ENCODE data around the gene SLC13A1.
"Not testable (repeated sequence)": the region's sequence is repeated elsewhere in the genome, so short reads cannot be mapped to it uniquely, and the experiment has no call there.

Gene SLC13A1

DNA sequence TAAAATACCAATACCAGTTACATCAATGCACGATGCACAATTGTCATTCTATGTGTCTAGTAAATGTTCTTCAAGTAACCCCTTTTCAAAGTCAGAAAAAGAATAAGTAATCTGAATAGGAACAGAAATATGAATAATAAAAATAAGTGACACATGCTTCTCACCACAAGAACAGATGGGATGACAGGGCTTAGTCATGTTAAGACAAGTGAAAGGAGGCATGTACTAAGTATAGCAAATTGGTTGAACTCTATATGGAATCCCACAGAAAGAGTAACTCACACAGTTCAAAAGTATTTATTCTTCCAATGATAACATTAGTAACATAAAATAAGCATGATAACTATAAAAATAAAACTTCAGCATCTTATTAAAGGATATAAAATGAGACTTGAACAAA, 103.3 kb downstream of the SLC13A1 start:
- Histone ChIP-seq H3K14ac (ENCODE audit: low read length) (no peak overlapping the region), H3K18ac (ENCODE audit: low read length) (no peak overlapping the region), H4K8ac (ENCODE audit: low read depth, low read length) (no peak overlapping the region), H2BK12ac (ENCODE audit: low read length) (no peak overlapping the region), H3K9me3 (replicated peaks in 1 of 2; ENCODE audit: control insufficient read depth in 2 of 2, insufficient read depth in 1 of 2, low read depth in 1 of 2, low read length in 2 of 2) (peaks cover 0 to 3% of the 10 kb centered on the region in 2 donors), H2AFZ (ENCODE audit: low read length) (no peak overlapping the region), H3K27me3 (ENCODE audit: control insufficient read depth in 3 of 3, insufficient read depth in 3 of 3, low read depth in 1 of 3, low read length in 3 of 3) (no peaks in the 10 kb centered on the region), H3K4me3 (ENCODE audit: low read length in 2 of 2) (no peak overlapping the region), H2BK15ac (ENCODE audit: low read length) (no peak overlapping the region), H3K36me3 (replicated peaks in 1 of 2; ENCODE audit: control insufficient read depth in 2 of 2, insufficient read depth in 2 of 2, low read length in 2 of 2) (no peaks in the 10 kb centered on the region), H3K23ac (ENCODE audit: low read depth, low read length, poor library complexity) (no peak overlapping the region), H3K9ac (ENCODE audit: low read depth, low read length, poor library complexity) (no peak overlapping the region), H3K4me2 (ENCODE audit: insufficient read depth, low read length, poor library complexity, severe bottlenecking) (no peak overlapping the region), H2BK120ac (ENCODE audit: low read depth, low read length) (no peak overlapping the region), H3K79me1 (ENCODE audit: low read depth, low read length) (no peaks in the 10 kb centered on the region), H4K91ac (ENCODE audit: low read depth, low read length, poor library complexity) (no peak overlapping the region), H3K4ac (ENCODE audit: low read length) (no peak overlapping the region), H2AK5ac (ENCODE audit: low read depth, low read length) (no peak overlapping the region), H2BK5ac (ENCODE audit: low read length) (no peak overlapping the region), H3K27ac (replicated peaks; ENCODE audit: low read length) (no peak overlapping the region), H3K4me1 (ENCODE audit: control insufficient read depth in 2 of 2, insufficient read depth in 1 of 2, low read depth in 1 of 2, low read length in 2 of 2) (no peaks in the 10 kb centered on the region)
- no peak for DNase-seq (ENCODE audit: low spot score)
- no CpG with 5 or more reads among the region's 1 CpG for WGBS, 2 donors (ENCODE audit: extremely low coverage in 2 of 2, insufficient read length in 2 of 2, insufficient replicate concordance in 1 of 2)

DNA sequence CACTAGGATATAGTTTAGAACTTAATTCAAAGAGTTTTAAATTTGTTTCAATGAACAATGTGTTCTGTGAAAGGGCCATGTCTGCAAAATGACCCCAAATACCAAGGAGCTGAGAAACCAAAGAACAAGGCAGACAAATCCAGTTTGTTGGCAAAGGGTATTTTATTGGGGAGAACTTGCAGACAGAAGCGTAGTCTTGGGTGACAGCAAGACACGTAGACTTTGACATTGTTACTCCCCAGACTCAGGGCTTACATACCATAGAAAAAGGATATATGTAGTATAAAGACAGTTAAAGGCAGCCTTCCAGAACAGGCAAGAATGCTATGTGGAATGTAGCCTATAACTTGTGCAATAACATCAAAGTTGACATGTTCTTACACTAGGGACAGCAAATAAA, 109.3 kb downstream of the SLC13A1 start:
- no peak overlapping the region for H2BK5ac ChIP-seq (ENCODE audit: low read length)
- no peaks in the 10 kb centered on the region for H3K27me3 ChIP-seq (ENCODE audit: control insufficient read depth in 3 of 3, insufficient read depth in 3 of 3, low read depth in 1 of 3, low read length in 3 of 3)
- no peak overlapping the region for H2BK12ac ChIP-seq (ENCODE audit: low read length)
- no peak overlapping the region for H3K9ac ChIP-seq (ENCODE audit: low read depth, low read length, poor library complexity)
- no peak overlapping the region for H3K4me2 ChIP-seq (ENCODE audit: insufficient read depth, low read length, poor library complexity, severe bottlenecking)
- H3K4ac ChIP-seq (ENCODE audit: low read length): no peak overlapping the region
- no peak overlapping the region for H3K14ac ChIP-seq (ENCODE audit: low read length)
- no peak for DNase-seq (ENCODE audit: low spot score)
- no peaks in the 10 kb centered on the region for H3K4me1 ChIP-seq (ENCODE audit: control insufficient read depth in 2 of 2, insufficient read depth in 1 of 2, low read depth in 1 of 2, low read length in 2 of 2)
- H3K36me3 ChIP-seq (replicated peaks in 1 of 2; ENCODE audit: control insufficient read depth in 2 of 2, insufficient read depth in 2 of 2, low read length in 2 of 2): no peaks in the 10 kb centered on the region
- H3K23ac ChIP-seq (ENCODE audit: low read depth, low read length, poor library complexity): no peak overlapping the region
- no peaks in the 10 kb centered on the region for H3K9me3 ChIP-seq (replicated peaks in 1 of 2; ENCODE audit: control insufficient read depth in 2 of 2, insufficient read depth in 1 of 2, low read depth in 1 of 2, low read length in 2 of 2)
- H4K8ac ChIP-seq (ENCODE audit: low read depth, low read length): no peak overlapping the region
- H2BK120ac ChIP-seq (ENCODE audit: low read depth, low read length): no peak overlapping the region
- no peak overlapping the region for H2AK5ac ChIP-seq (ENCODE audit: low read depth, low read length)
- WGBS, 2 donors (ENCODE audit: extremely low coverage in 2 of 2, insufficient read length in 2 of 2, insufficient replicate concordance in 1 of 2): no CpG with 5 or more reads among the region's 2 CpGs
- no peak overlapping the region for H3K27ac ChIP-seq (replicated peaks; ENCODE audit: low read length)
- H3K18ac ChIP-seq (ENCODE audit: low read length): no peak overlapping the region
- no peak overlapping the region for H4K91ac ChIP-seq (ENCODE audit: low read depth, low read length, poor library complexity)
- no peak overlapping the region for H3K4me3 ChIP-seq (ENCODE audit: low read length in 2 of 2)
- H3K79me1 ChIP-seq (ENCODE audit: low read depth, low read length): no peaks in the 10 kb centered on the region
- no peak overlapping the region for H2BK15ac ChIP-seq (ENCODE audit: low read length)
- H2AFZ ChIP-seq (ENCODE audit: low read length): no peak overlapping the region

DNA sequence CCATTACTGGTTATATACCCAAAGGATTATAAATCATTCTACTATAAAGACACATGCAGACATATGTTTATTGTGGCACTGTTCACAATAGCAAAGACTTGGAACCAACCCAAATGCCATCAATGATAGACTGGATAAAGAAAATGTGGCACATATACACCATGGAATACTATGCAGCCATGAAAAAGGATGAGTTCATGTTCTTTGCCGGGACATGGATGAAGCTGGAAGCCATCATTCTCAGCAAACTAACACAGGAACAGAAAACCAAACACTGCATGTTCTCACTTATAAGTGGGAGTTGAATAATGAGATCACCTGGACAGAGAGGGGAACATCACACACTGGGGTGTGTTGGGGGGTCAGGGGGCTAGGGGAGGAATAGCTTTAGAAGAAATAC, 112.9 kb downstream of the SLC13A1 start:
- H3K36me3 ChIP-seq (replicated peaks in 1 of 2; ENCODE audit: control insufficient read depth in 2 of 2, insufficient read depth in 2 of 2, low read length in 2 of 2); H3K4me1 ChIP-seq (ENCODE audit: control insufficient read depth in 2 of 2, insufficient read depth in 1 of 2, low read depth in 1 of 2, low read length in 2 of 2); H3K4ac ChIP-seq (ENCODE audit: low read length); H4K8ac ChIP-seq (ENCODE audit: low read depth, low read length); H2BK5ac ChIP-seq (ENCODE audit: low read length); H2BK12ac ChIP-seq (ENCODE audit: low read length); H3K27ac ChIP-seq (replicated peaks; ENCODE audit: low read length); H3K4me3 ChIP-seq (ENCODE audit: low read length in 2 of 2); H3K4me2 ChIP-seq (ENCODE audit: insufficient read depth, low read length, poor library complexity, severe bottlenecking); H2AK5ac ChIP-seq (ENCODE audit: low read depth, low read length); H3K18ac ChIP-seq (ENCODE audit: low read length); H3K9me3 ChIP-seq (replicated peaks in 1 of 2; ENCODE audit: control insufficient read depth in 2 of 2, insufficient read depth in 1 of 2, low read depth in 1 of 2, low read length in 2 of 2); H4K91ac ChIP-seq (ENCODE audit: low read depth, low read length, poor library complexity); H3K23ac ChIP-seq (ENCODE audit: low read depth, low read length, poor library complexity); H3K9ac ChIP-seq (ENCODE audit: low read depth, low read length, poor library complexity); H3K27me3 ChIP-seq (ENCODE audit: control insufficient read depth in 3 of 3, insufficient read depth in 3 of 3, low read depth in 1 of 3, low read length in 3 of 3); H2AFZ ChIP-seq (ENCODE audit: low read length); H3K79me1 ChIP-seq (ENCODE audit: low read depth, low read length); H3K14ac ChIP-seq (ENCODE audit: low read length); H2BK15ac ChIP-seq (ENCODE audit: low read length); DNase-seq (ENCODE audit: low spot score); H2BK120ac ChIP-seq (ENCODE audit: low read depth, low read length): not testable (repeated sequence)
- no CpG with 5 or more reads among the region's 1 CpG for WGBS, 2 donors (ENCODE audit: extremely low coverage in 2 of 2, insufficient read length in 2 of 2, insufficient replicate concordance in 1 of 2)

DNA sequence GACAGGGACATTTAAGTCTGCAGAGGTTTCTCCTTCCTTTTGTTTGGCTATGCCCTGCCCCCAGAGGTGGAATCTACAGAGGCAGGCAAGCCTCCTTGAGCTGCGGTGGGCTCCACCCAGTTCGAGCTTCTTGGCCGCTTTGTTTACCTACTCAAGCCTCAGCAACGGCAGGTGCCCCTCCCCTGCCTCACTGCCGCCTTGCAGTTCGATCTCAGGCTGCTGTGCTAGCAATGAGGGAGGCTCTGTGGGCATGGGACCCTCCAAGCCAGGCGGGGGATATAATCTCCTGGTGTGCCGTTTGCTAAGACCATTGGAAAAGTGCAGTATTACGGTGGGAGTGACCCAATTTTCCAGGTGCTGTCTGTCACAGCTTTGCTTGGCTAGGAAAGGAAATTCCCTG, 114.9 kb downstream of the SLC13A1 start:
- H2BK12ac ChIP-seq (ENCODE audit: low read length); H3K4me3 ChIP-seq (ENCODE audit: low read length in 2 of 2); DNase-seq (ENCODE audit: low spot score); H2BK15ac ChIP-seq (ENCODE audit: low read length); H3K36me3 ChIP-seq (replicated peaks in 1 of 2; ENCODE audit: control insufficient read depth in 2 of 2, insufficient read depth in 2 of 2, low read length in 2 of 2); H2BK120ac ChIP-seq (ENCODE audit: low read depth, low read length); H3K4me2 ChIP-seq (ENCODE audit: insufficient read depth, low read length, poor library complexity, severe bottlenecking); H3K23ac ChIP-seq (ENCODE audit: low read depth, low read length, poor library complexity); H3K4me1 ChIP-seq (ENCODE audit: control insufficient read depth in 2 of 2, insufficient read depth in 1 of 2, low read depth in 1 of 2, low read length in 2 of 2); H3K27ac ChIP-seq (replicated peaks; ENCODE audit: low read length); H3K9ac ChIP-seq (ENCODE audit: low read depth, low read length, poor library complexity); H2AFZ ChIP-seq (ENCODE audit: low read length); H3K14ac ChIP-seq (ENCODE audit: low read length); H4K8ac ChIP-seq (ENCODE audit: low read depth, low read length); H3K18ac ChIP-seq (ENCODE audit: low read length); H3K27me3 ChIP-seq (ENCODE audit: control insufficient read depth in 3 of 3, insufficient read depth in 3 of 3, low read depth in 1 of 3, low read length in 3 of 3); H3K9me3 ChIP-seq (replicated peaks in 1 of 2; ENCODE audit: control insufficient read depth in 2 of 2, insufficient read depth in 1 of 2, low read depth in 1 of 2, low read length in 2 of 2); H3K79me1 ChIP-seq (ENCODE audit: low read depth, low read length); H2AK5ac ChIP-seq (ENCODE audit: low read depth, low read length); H2BK5ac ChIP-seq (ENCODE audit: low read length); H4K91ac ChIP-seq (ENCODE audit: low read depth, low read length, poor library complexity); H3K4ac ChIP-seq (ENCODE audit: low read length): not testable (repeated sequence)
- WGBS, 2 donors (ENCODE audit: extremely low coverage in 2 of 2, insufficient read length in 2 of 2, insufficient replicate concordance in 1 of 2): no CpG with 5 or more reads among the region's 9 CpGs

All from neuronal stem cell (in vitro differentiated cells).